ENCODE results near the gene PCGF2.
"Not testable (repeated sequence)": the region's sequence is repeated elsewhere in the genome, so short reads cannot be mapped to it uniquely, and the experiment has no call there.

PCGF2 gene

GRCh38 chr17:38748149-38748891 is at the start of gene PCGF2:
TSS of gene PCGF2 (minus strand) at chr17:38748336. CDS start at chr17:38740402, 7,934 bp downstream.
- no peak for DNase-seq (ENCODE audit: extremely low read depth in 1 of 2, low read depth in 1 of 2)

DNA sequence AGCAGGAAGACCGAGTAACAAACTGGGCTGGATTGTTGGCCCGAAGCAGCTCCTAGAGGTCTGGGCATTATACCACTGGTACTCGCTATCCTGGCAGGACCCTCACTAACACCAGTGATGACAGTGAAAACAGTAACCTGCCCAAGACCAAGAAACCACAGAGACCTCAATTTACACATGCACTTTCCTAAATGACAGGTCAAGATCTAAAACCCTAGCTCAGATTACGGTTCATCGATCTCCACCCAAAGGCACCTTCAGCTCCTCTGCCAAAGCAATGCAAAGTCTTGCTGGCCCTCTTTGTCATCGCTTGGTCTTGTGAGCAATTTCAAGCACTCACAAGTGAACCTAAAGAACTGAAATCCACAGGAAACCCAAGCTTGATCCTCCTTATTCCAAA is 49.7 kb upstream of the PCGF2 start:
- DNase-seq (ENCODE audit: extremely low read depth in 1 of 2, low read depth in 1 of 2) = no peak

DNA sequence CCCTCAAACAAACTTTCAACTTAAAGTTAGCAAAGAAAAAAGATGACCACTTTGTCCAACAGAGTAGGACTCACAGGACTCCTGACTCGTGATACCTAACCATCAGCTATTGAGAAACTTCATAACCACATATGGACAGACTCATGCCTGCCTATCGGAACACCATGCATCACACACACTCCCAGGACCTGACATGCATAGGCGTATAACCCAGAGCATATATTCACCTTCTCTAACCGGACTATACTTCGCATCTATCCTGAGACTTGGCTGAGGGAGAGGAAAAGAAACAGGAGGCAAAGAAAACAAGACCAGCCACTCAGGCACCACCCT is 49.0 kb upstream of the PCGF2 start:
- no peak for DNase-seq (ENCODE audit: extremely low read depth in 1 of 2, low read depth in 1 of 2)

- no peak for DNase-seq (ENCODE audit: extremely low read depth in 1 of 2, low read depth in 1 of 2)
Measured at GRCh38 chr17:38796451-38797157, 48.5 kb upstream of the PCGF2 start.

DNA sequence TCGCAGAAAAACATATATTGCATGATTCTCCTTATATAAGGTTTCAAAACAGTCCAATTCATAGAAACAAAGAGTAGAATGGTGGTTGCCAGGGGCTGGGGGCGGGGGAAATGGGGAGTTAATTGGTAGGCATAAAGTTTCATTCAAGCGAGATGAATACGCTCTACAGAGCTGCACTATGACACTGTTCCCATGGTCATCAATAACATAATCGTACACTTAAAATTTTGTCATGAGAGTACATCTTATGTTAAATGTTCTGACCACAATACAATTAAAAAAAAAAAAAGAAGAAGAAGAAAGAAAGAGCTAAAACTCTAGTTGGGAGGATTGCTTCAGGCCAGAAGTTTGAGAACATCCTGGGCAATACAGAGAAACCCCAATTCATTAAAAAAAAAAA is 46.1 kb upstream of the PCGF2 start:
- no peak for DNase-seq (ENCODE audit: extremely low read depth in 1 of 2, low read depth in 1 of 2)

GRCh38 chr17:38791162-38791561 is 43.0 kb upstream of the PCGF2 start:
- no peak for DNase-seq (ENCODE audit: extremely low read depth in 1 of 2, low read depth in 1 of 2)

DNA sequence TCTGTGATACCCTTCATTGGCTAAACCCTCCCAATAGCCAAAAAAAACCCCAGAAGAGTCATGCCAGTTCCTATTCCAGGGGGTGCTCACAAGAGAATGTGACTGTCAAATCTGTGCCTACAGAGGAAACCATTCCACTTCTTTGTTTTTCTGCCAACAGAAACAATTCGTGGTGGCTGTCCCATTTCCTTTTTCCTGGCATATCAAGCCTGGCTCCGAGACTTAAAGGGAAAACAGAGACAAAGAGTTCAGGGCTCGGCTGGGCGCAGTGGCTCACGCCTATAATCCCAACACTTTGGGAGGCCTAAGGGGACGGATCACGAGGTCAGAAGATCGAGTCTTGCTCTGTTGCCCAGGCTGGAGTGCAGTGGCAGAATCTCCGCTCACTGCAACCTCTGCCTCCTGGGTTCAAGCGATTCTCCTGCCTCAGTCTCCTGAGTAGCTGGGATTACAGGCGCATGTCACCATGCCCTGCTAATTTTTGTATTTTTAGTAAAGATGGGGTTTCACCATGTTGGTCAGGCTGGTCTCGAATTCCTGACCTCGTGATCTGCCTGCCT is 42.1 kb upstream of the PCGF2 start:
- not testable (repeated sequence) for DNase-seq (ENCODE audit: extremely low read depth in 1 of 2, low read depth in 1 of 2)

DNA sequence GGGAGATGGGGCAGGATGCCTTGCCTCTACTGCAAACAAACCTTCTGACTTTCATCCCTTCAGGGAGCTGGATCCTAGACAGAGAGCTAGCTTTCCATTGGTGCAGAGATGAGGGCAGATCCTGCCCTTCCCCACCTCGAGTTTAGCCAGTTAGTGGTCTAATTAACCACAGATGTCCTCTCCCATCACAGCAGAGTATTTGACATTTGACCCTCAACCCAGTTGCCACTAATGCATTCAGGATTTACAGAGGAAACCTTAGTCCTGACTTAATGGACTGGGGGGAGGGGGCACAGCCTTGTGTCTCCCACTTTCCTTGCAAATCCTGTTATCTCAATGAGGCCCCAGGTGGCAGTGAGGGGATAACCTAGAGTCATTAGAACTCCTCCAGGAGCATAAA is 41.0 kb upstream of the PCGF2 start:
- DNase-seq (ENCODE audit: extremely low read depth in 1 of 2, low read depth in 1 of 2) = no peak

DNA sequence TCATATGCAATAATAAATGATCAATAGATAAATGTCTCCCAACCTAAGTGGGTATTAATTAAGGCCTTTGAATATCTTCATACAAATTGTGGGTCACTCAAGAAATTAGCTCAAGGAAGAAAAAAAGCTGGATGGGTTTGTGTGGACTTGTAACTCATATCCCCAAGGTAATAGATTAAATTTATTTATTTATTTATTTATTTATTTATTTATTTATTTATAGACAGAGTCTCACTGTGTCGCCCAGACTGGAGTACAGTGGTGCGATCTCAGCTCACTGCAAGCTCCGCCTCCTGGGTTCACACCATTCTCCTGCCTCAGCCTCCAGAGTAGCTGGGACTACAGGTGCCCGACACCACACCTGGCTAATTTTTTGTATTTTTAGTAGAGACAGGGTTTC is 39.9 kb upstream of the PCGF2 start:
- DNase-seq (ENCODE audit: extremely low read depth in 1 of 2, low read depth in 1 of 2) = not testable (repeated sequence)

DNA sequence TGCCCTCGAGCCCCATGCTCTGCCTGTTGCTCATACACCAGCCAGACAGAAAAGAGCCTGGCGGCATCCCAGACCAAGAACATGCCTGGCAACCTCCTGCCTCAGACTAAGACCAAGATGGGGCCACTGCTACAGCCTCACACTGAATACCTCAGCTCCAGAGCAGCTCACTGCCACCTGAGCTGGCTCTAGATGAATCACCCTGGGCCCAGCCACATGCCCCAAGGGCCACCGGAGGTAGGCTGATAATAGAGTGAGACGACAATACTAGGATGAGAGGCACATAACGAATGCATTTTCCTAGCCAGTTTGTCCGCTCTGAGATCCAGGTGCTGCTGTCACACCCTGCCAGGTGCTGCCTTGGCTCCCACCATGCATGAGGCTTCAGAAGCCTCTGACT is 38.2 kb upstream of the PCGF2 start:
- no peak for DNase-seq (ENCODE audit: extremely low read depth in 1 of 2, low read depth in 1 of 2)

- DNase-seq (ENCODE audit: extremely low read depth in 1 of 2, low read depth in 1 of 2) = no peak
Measured at GRCh38 chr17:38783227-38783626, 35.1 kb upstream of the PCGF2 start.

GRCh38 chr17:38779965-38780752 is 32.0 kb upstream of the PCGF2 start:
- no peak for DNase-seq (ENCODE audit: extremely low read depth in 1 of 2, low read depth in 1 of 2)

DNA sequence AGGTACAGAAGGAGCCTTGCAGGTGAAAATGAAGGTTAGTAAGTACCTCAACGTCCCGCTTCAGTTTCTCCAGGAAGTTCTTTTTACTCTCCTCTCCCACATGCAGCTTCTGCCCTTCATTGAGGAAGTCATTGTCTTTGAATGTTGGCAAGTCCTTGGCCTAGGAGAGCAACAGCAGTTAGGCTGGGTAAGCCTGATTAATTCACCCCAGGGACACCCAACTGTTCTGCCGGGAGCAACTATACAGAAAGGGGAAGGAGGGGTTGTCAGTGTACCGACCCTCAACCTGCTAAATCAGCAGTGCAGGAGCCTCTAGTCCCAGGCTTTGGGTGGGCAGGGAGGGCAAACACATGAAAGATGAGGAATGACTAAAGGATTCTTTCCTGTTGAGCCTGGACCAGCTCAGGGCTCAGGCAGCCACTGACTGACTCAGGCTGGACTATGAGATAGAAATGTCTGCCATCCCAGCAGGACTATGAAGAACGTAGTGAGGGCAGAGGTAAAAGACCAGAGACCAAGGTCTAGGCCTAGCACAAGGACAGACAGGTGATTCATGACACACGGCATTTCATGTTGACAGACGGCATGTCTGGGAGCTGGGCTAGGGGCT is 29.6 kb upstream of the PCGF2 start:
- DNase-seq (ENCODE audit: extremely low read depth in 1 of 2, low read depth in 1 of 2) = no peak

DNA sequence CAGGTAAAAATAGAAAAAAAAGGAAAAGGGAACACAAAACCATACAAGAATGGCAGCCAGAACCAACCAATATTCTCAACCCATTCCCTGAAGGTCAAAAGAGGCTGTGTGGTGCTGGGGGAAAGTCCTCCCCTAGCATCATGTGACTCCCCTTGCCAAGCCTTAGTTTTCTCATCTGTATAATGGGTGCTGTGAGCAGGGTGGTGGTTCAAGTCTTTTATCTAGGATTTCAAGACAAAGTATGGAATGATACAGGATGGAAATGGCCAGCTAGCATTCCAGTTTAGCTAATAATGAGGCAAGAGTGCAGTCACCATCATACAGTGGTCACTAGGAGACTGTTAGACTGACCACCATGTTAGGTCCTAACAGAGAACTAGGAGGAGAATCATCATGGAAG is 25.1 kb upstream of the PCGF2 start:
- no peak for DNase-seq (ENCODE audit: extremely low read depth in 1 of 2, low read depth in 1 of 2)

DNA sequence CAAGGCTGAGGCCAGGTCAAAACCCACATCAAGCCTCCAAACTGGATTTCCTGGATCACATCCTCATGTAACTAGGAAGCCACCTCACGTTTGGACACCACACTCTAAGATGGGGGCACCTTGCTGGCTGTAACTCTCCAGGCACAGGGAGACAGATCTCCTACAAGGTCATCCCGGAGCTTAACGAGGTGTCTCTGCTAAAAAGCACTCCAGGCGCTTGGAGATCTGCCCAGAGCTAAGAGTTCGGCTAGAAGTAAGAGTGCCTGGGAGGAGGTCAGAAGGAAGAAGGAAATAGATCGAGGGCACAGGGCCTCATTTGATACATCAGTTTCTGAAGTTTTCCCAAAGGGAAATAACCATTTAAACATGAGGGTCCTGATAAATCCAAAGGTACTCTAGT is 20.3 kb upstream of the PCGF2 start:
- no peak for DNase-seq (ENCODE audit: extremely low read depth in 1 of 2, low read depth in 1 of 2)

- no peak for DNase-seq (ENCODE audit: extremely low read depth in 1 of 2, low read depth in 1 of 2)
Measured at GRCh38 chr17:38766341-38766740, 18.2 kb upstream of the PCGF2 start.

DNA sequence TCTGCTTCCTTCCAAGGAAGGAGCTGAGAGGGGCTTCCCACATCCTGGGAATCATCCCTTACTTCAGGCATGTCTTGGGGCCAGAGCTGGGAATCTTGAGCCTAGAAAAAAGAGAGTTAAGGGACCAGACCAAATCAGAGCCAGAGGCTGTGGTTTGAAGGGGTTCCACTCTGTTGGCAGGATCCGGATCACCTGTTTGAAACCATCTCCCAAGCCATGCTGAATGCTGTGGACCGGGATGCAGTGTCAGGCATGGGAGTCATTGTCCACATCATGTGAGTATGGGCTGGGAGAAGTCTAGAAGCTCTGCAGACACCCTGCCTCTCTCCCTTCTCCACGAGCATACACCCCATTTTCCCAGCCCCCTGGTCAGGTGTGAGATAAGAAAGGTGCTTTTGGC is 14.1 kb upstream of the PCGF2 start:
- DNase-seq (ENCODE audit: extremely low read depth in 1 of 2, low read depth in 1 of 2) = no peak

DNA sequence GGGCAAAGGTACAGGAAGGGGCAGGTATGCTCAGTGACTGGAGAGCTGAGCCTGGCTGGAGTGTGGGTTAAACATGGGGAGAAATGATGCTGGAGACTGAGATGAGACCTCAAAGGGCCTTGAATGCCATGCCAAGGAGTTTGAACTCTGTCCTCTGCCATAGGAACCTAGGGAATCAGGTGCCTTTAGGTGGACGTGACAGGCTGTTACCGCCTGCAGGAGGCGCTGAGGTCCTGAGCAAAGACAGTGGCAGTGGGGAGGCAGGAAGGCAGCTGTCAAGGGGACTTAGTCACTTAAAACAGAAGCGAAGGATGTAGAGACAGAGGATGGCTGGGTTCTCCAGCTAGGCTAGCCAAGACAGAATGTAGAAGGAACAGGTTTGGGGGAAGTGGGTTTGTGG is 13.5 kb upstream of the PCGF2 start:
- no peak for DNase-seq (ENCODE audit: extremely low read depth in 1 of 2, low read depth in 1 of 2)

- DNase-seq (ENCODE audit: extremely low read depth in 1 of 2, low read depth in 1 of 2) = no peak
Measured at GRCh38 chr17:38753071-38753506, 5.0 kb upstream of the PCGF2 start.

GRCh38 chr17:38752308-38753070 is 4.4 kb upstream of the PCGF2 start, which contains the start of gene PSMB3:
TSS of gene PSMB3 (plus strand) at chr17:38752741. CDS start at chr17:38752827, 86 bp downstream.
- peak; percentile 88 to 93 for DNase-seq (ENCODE audit: extremely low read depth in 1 of 2, low read depth in 1 of 2)

Data from activated CD8-positive, alpha-beta memory T cell treated with anti-CD3 and anti-CD28 coated beads for 1 hour (primary cell).